Measurements from ENCODE around the gene MYBPC2. TPM values are rescaled to one million over a fixed set of nuclear protein-coding genes. Genes with fewer than 3 reads are reported as not detected.
"Not testable (repeated sequence)": the region's sequence is repeated elsewhere in the genome, so short reads cannot be mapped to it uniquely, and the experiment has no call there.

Gene MYBPC2
- total RNA-seq, 1 donor from 2014 or later = not detected

- Mint-ChIP-seq H3K9me3 (ENCODE audit: unreplicated experiment) (peaks cover 6% of the 10 kb centered on the region), H3K36me3 (ENCODE audit: low read depth, unreplicated experiment) (no peaks in the 10 kb centered on the region), H3K27ac (ENCODE audit: unreplicated experiment) (no peak overlapping the region), H3K4me1 (ENCODE audit: low read depth, unreplicated experiment) (no peaks in the 10 kb centered on the region), H3K4me3 (ENCODE audit: unreplicated experiment) (no peak overlapping the region), H3K27me3 (ENCODE audit: low read depth, unreplicated experiment) (peaks cover 30% of the 10 kb centered on the region)
- DNase-seq (ENCODE audit: low read depth) (no peak), FAIRE-seq (no peak)
- H3K4me1 ChIP-seq (ENCODE audit: insufficient read depth, low read length) = no peaks in the 10 kb centered on the region
- TF ChIP-seq EZH2 (IDR thresholded peaks at IDR 0.05; ENCODE audit: insufficient read depth, low read length) (no peak), CTCF (IDR thresholded peaks at IDR 0.05; ENCODE audit: insufficient read depth, low read depth, low read length) (no peak)
- no peaks in the 10 kb centered on the region for H3K36me3 ChIP-seq (ENCODE audit: insufficient read depth, low read length)
- peaks cover 3% of the 10 kb centered on the region for H3K27me3 ChIP-seq (ENCODE audit: insufficient read depth, low read length)
- no peak overlapping the region for H3K9ac ChIP-seq (ENCODE audit: low read length)
- H3K79me2 ChIP-seq (ENCODE audit: insufficient read depth, low read length) = no peaks in the 10 kb centered on the region
- H3K4me2 ChIP-seq (ENCODE audit: low read length) = no peak overlapping the region
- no peaks in the 10 kb centered on the region for H4K20me1 ChIP-seq (ENCODE audit: insufficient read depth, low read length)
- no peaks in the 10 kb centered on the region for H3K9me3 ChIP-seq (ENCODE audit: insufficient read depth, low read depth, low read length)
- H3K4me3 ChIP-seq (ENCODE audit: insufficient read depth, low read depth, low read length) = no peak overlapping the region
- H3K27ac ChIP-seq (ENCODE audit: low read depth, low read length) = no peak overlapping the region
- H2AFZ ChIP-seq (ENCODE audit: low read depth, low read length) = no peak overlapping the region
Observed at GRCh38 chr19:50437862-50438449, 5.3 kb downstream of the MYBPC2 start.

GRCh38 chr19:50439130-50439529 is 6.4 kb downstream of the MYBPC2 start:
- not testable (repeated sequence) for FAIRE-seq; H4K20me1 ChIP-seq (ENCODE audit: insufficient read depth, low read length); H3K4me3 Mint-ChIP-seq (ENCODE audit: unreplicated experiment); H3K9me3 Mint-ChIP-seq (ENCODE audit: unreplicated experiment); H3K4me2 ChIP-seq (ENCODE audit: low read length); H3K36me3 ChIP-seq (ENCODE audit: insufficient read depth, low read length); H3K4me1 ChIP-seq (ENCODE audit: insufficient read depth, low read length); DNase-seq (ENCODE audit: low read depth); H3K27me3 ChIP-seq (ENCODE audit: insufficient read depth, low read length); H3K79me2 ChIP-seq (ENCODE audit: insufficient read depth, low read length); H3K36me3 Mint-ChIP-seq (ENCODE audit: low read depth, unreplicated experiment); H3K9me3 ChIP-seq (ENCODE audit: insufficient read depth, low read depth, low read length); H3K27ac Mint-ChIP-seq (ENCODE audit: unreplicated experiment); H3K4me1 Mint-ChIP-seq (ENCODE audit: low read depth, unreplicated experiment); H2AFZ ChIP-seq (ENCODE audit: low read depth, low read length); H3K27ac ChIP-seq (ENCODE audit: low read depth, low read length); H3K4me3 ChIP-seq (ENCODE audit: insufficient read depth, low read depth, low read length); H3K9ac ChIP-seq (ENCODE audit: low read length)
- peaks cover 24% of the 10 kb centered on the region for H3K27me3 Mint-ChIP-seq (ENCODE audit: low read depth, unreplicated experiment)

GRCh38 chr19:50444059-50444458 is 11.4 kb downstream of the MYBPC2 start:
- no peaks in the 10 kb centered on the region for H3K9me3 ChIP-seq (ENCODE audit: insufficient read depth, low read depth, low read length)
- peaks cover 3% of the 10 kb centered on the region for H3K27me3 Mint-ChIP-seq (ENCODE audit: low read depth, unreplicated experiment)
- no peak overlapping the region for H3K27ac Mint-ChIP-seq (ENCODE audit: unreplicated experiment)
- H3K36me3 Mint-ChIP-seq (ENCODE audit: low read depth, unreplicated experiment) = no peaks in the 10 kb centered on the region
- H3K27me3 ChIP-seq (ENCODE audit: insufficient read depth, low read length) = no peaks in the 10 kb centered on the region
- H3K79me2 ChIP-seq (ENCODE audit: insufficient read depth, low read length) = no peaks in the 10 kb centered on the region
- no peak overlapping the region for H3K9ac ChIP-seq (ENCODE audit: low read length)
- no peaks in the 10 kb centered on the region for H3K4me1 ChIP-seq (ENCODE audit: insufficient read depth, low read length)
- H3K4me2 ChIP-seq (ENCODE audit: low read length) = no peak overlapping the region
- H3K27ac ChIP-seq (ENCODE audit: low read depth, low read length) = no peak overlapping the region
- FAIRE-seq = no peak
- TF ChIP-seq EZH2 (IDR thresholded peaks at IDR 0.05; ENCODE audit: insufficient read depth, low read length) = no peak
- no peak for TF ChIP-seq CTCF (IDR thresholded peaks at IDR 0.05; ENCODE audit: insufficient read depth, low read depth, low read length)
- no peaks in the 10 kb centered on the region for H4K20me1 ChIP-seq (ENCODE audit: insufficient read depth, low read length)
- no peaks in the 10 kb centered on the region for H3K4me1 Mint-ChIP-seq (ENCODE audit: low read depth, unreplicated experiment)
- no peak for DNase-seq (ENCODE audit: low read depth)
- H3K4me3 Mint-ChIP-seq (ENCODE audit: unreplicated experiment) = no peak overlapping the region
- H3K4me3 ChIP-seq (ENCODE audit: insufficient read depth, low read depth, low read length) = no peak overlapping the region
- no peaks in the 10 kb centered on the region for H3K36me3 ChIP-seq (ENCODE audit: insufficient read depth, low read length)
- no peak overlapping the region for H2AFZ ChIP-seq (ENCODE audit: low read depth, low read length)
- H3K9me3 Mint-ChIP-seq (ENCODE audit: unreplicated experiment) = no peaks in the 10 kb centered on the region
